Mucosa of rectum (tissue), 2 donors: ENCODE data around the gene EIF2B5.
"Not testable (repeated sequence)": the region's sequence is repeated elsewhere in the genome, so short reads cannot be mapped to it uniquely, and the experiment has no call there.

ENCODE experiments used
- H3K27ac ChIP-seq, 2 donors: one replicate each; pipeline ENCODE4 v1.7.0; 2013; ENCODE audit warnings: inconsistent platforms in 2 of 2, low read depth in 2 of 2, low read length in 2 of 2
- H3K27me3 ChIP-seq, 2 donors: one replicate each; pipeline ENCODE4 v1.7.0; 2013; ENCODE audit warnings: low read length in 2 of 2; ENCODE audit not compliant: control insufficient read depth in 2 of 2, insufficient read depth in 2 of 2
- H3K36me3 ChIP-seq, 2 donors: one replicate each; pipeline ENCODE4 v1.7.0; 2013; ENCODE audit warnings: low read length in 2 of 2; ENCODE audit not compliant: control insufficient read depth in 2 of 2, insufficient read depth in 2 of 2
- H3K4me1 ChIP-seq, 2 donors: one replicate each; pipeline ENCODE4 v1.7.0; 2013; ENCODE audit warnings: low read length in 2 of 2, mild to moderate bottlenecking in 1 of 2; ENCODE audit not compliant: control insufficient read depth in 2 of 2, insufficient read depth in 2 of 2
- H3K4me3 ChIP-seq, 2 donors: one replicate each; pipeline ENCODE4 v1.7.0; 2013; ENCODE audit warnings: low read length in 2 of 2
- H3K9ac ChIP-seq, 2 donors: one replicate each; pipeline ENCODE4 v1.7.0; 2013; ENCODE audit warnings: low read length in 2 of 2, low read depth in 1 of 2, mild to moderate bottlenecking in 1 of 2
- H3K9me3 ChIP-seq, 2 donors: one replicate each; pipeline ENCODE4 v1.7.0; 2013; ENCODE audit warnings: low read length in 2 of 2; ENCODE audit not compliant: control insufficient read depth in 2 of 2
- donor health status: healthy.
- donor health status: Normal muscosa, but diverticular disease.

EIF2B5 gene

DNA sequence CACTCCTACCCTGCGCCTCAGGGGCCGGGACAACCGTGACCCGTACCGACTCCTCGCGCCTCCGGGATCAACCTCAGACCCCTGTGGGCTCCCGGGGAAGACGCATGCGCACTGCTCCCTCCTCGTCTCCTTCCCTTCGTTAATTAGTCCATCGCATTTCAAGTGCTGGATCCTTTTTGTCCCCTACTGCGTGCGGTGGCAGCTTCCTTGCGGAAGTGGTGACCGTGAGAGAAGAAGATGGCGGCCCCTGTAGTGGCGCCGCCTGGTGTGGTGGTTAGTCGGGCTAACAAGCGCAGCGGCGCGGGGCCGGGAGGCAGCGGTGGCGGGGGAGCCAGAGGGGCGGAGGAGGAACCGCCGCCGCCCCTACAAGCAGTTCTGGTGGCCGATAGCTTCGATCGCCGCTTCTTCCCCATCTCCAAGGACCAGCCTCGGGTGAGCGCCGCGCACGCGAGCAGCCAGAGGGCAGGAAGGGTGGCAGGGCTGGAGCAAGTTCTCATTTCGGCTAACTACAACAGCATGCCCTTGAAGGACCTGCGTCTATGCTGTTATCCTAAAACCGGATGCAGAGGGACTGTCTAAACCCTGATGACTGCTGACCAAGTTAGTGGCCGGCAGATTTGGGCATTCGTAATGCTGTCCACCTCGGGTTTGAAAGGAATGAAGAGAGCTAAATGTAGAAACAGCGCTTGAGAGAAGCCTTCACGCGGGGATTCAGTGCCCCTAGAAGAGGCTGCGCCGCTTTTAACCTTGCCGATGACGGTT lies at the start of gene EIF2B5:
Gene EIF2B5, plus strand, starts transcription at position 210 of the 762 bp plus-strand sequence. Its CDS starts 28 bp downstream, at position 238.
- Histone ChIP-seq H3K27me3 (no peaks in the 10 kb centered on the region), H3K9me3 (no peaks in the 10 kb centered on the region), H3K36me3 (peaks cover 11 to 13% of the 10 kb centered on the region in 2 donors), H3K4me3 (peak within 1 kb of the TSS; percentile 92 to 95), H3K4me1 (peaks cover 15 to 21% of the 10 kb centered on the region in 2 donors), H3K27ac (peak within 1 kb of the TSS; percentile 85 to 89), H3K9ac (peak within 1 kb of the TSS; percentile 87 to 92)

DNA sequence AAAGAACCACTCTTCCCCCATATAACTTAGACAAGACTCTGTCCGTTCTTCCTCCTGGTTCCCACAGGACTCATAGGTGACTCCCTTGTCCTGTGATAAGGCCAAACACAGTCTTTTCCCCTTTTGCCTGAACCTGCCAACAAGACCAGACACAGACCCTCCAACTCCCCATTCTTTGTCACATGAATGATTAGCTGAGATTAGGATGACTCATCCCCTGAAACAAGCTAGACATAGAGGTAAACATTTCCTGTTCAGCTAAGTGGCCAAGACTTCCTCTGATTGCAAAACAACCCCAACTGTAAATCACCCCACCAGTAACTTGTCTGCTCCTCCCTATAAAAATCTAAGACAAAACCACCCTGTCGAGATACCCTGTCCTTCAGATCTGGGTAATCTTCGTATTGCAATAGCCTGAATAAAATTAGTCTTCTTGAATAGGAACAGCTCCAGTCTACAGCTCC lies 49.7 kb upstream of the EIF2B5 start:
- Histone ChIP-seq H3K4me1 (no peaks in the 10 kb centered on the region), H3K27me3 (no peaks in the 10 kb centered on the region), H3K36me3 (no peaks in the 10 kb centered on the region), H3K9me3 (no peaks in the 10 kb centered on the region), H3K27ac (no peak overlapping the region), H3K4me3 (no peak overlapping the region), H3K9ac (no peak overlapping the region)

DNA sequence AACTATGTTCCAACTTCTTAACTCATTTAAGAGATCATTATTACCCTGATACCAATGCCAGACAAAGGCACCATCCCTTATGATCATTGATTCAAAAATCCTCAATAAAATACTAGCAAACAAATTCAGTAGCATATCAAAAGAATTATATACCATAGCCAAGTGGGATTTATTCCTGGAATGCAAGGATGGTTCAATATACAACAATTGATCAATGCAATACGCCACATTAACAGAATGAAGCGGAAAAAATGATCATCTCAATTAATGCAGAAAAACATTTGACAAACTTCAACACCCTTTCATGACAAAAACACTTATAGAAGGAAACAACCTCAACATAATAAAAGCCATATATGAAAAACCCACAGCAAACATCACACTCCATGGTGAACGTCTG lies 43.0 kb upstream of the EIF2B5 start:
- Histone ChIP-seq H3K36me3 (no peaks in the 10 kb centered on the region), H3K9ac (no peak overlapping the region), H3K4me3 (no peak overlapping the region)

DNA sequence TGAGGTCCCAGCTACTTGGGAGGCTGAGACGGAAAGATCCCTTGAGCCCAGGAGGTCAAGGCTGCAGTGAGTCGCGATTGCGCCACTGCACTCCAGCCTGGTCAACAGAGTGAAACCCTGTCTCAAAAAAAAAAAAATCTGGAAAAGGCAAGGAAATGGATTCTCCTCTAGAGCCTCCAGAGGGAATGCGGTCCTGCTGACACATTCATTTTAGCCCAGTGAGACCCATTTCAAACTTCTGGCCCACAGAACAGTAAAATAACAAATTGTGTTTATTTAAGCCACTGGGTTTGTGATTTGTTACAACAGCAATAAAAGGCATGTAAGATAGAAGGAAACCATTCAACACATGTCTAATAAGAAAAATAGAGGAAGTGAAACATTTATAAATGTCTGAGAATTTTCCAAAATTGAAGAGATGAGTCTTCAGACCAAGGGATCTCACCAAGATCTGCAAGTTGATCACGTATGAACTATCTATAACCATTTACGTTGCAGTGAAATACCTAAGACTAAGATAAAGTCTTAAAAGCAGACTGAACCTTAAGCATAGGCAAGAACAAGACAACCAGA lies 38.3 kb upstream of the EIF2B5 start, which contains the start of gene HTR3E:
Gene HTR3E, plus strand, starts transcription at position 254 of the 573 bp plus-strand sequence. CDS start 466 bp downstream, outside the sequence.
- H3K27ac ChIP-seq, result no peak within 1 kb of the TSS
- H3K4me1 ChIP-seq, result no peaks in the 10 kb centered on the region
- no peak within 1 kb of the TSS for H3K9ac ChIP-seq
- H3K36me3 ChIP-seq, result no peaks in the 10 kb centered on the region
- H3K9me3 ChIP-seq, result peaks cover 0 to 2% of the 10 kb centered on the region in 2 donors
- no peak within 1 kb of the TSS for H3K4me3 ChIP-seq
- no peaks in the 10 kb centered on the region for H3K27me3 ChIP-seq

More for the DNA sequence above, 43.0 kb upstream of the EIF2B5 start:
- no peaks in the 10 kb centered on the region for H3K27me3 ChIP-seq
- peaks cover 2 to 3% of the 10 kb centered on the region in 2 donors for H3K9me3 ChIP-seq
- no peaks in the 10 kb centered on the region for H3K4me1 ChIP-seq
- H3K27ac ChIP-seq, result no peak overlapping the region

DNA sequence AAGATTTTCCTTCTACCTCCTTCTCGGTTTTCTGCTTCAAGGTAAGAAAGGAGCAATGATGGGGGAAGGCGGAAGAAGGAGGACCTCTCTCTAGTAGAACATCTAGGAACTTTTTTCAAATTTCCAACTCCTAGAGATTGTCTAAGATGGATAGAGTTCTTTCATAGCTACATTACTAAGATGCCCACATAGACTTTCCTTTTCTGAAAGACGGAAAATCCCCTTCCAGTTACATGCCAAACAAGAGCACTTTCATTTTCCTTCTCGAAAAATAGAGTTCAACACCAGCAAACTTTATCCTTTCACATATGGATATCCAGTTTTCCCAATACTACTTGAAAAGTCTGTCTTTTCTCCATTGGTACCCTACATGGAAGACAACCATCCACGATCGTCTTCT lies 37.6 kb upstream of the EIF2B5 start:
- Histone ChIP-seq H3K36me3 (no peaks in the 10 kb centered on the region), H3K4me3 (no peak overlapping the region)

DNA sequence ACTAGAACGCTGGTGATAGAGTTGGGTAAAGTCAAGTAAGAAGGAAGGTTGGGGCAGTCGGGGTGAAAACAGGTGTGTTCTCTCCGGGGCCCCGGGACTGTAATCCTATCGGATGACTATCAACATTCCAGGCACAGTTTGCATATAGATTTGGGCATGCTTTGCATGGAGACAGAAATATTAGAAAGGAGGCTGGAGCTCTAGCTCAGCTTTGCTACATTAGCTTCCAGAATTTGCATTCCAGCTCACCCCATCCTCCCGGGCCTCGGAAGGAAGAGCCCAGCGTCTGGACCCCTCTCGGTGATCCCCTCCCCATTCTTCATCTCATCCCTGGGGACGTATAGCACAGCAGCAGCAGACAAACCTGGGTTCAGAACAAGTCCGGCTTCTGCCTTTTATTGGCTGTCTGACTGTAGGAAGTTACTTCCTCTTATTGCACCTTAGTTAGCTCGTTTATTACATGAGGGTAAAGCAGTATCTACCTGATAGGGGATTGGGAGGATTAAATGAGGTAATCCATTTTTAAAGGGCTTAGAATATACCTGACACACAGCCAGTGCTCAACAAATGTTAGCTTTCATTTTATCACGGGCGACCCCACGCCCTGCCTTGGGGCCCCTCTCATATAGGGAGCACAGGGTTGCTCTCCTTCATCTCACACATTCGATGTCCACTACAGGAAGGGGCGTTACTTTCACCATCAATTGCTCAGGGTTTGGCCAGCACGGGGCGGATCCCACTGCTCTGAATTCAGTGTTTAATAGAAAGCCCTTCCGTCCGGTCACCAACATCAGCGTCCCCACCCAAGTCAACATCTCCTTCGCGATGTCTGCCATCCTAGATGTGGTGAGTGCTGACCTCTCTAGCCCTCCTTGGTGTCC lies 35.1 kb upstream of the EIF2B5 start:
- Histone ChIP-seq H3K4me3 (no peak overlapping the region), H3K4me1 (no peaks in the 10 kb centered on the region), H3K9me3 (no peaks in the 10 kb centered on the region), H3K27me3 (no peaks in the 10 kb centered on the region), H3K36me3 (no peaks in the 10 kb centered on the region), H3K27ac (no peak overlapping the region), H3K9ac (no peak overlapping the region)

More for the DNA sequence above, 37.6 kb upstream of the EIF2B5 start:
- no peak overlapping the region for H3K27ac ChIP-seq
- no peak overlapping the region for H3K9ac ChIP-seq
- H3K4me1 ChIP-seq, result no peaks in the 10 kb centered on the region
- H3K27me3 ChIP-seq, result no peaks in the 10 kb centered on the region
- H3K9me3 ChIP-seq, result no peaks in the 10 kb centered on the region

DNA sequence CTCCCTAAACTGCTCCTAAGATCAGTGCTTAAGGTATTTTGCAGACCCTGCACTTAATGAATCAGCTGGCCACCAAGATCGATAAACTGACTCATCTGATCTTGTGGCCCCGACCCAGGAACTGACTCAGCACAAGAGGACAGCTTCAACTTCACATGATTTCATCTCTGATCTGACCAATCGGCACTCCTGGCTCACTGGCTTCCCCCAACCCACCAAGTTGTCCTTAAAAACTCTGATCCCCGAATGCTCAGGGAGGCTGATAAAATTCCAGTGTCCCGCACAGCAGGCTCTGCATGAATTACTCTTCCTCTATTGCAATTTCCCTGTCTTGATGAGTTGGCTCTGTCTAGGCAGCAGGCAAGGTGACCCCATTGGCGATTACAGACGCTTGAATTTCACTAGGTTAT lies 24.8 kb upstream of the EIF2B5 start:
- no peaks in the 10 kb centered on the region for H3K36me3 ChIP-seq
- no peaks in the 10 kb centered on the region for H3K4me1 ChIP-seq
- no peak overlapping the region for H3K4me3 ChIP-seq
- H3K27me3 ChIP-seq, result no peaks in the 10 kb centered on the region
- no peaks in the 10 kb centered on the region for H3K9me3 ChIP-seq
- no peak overlapping the region for H3K9ac ChIP-seq
- H3K27ac ChIP-seq, result no peak overlapping the region

DNA sequence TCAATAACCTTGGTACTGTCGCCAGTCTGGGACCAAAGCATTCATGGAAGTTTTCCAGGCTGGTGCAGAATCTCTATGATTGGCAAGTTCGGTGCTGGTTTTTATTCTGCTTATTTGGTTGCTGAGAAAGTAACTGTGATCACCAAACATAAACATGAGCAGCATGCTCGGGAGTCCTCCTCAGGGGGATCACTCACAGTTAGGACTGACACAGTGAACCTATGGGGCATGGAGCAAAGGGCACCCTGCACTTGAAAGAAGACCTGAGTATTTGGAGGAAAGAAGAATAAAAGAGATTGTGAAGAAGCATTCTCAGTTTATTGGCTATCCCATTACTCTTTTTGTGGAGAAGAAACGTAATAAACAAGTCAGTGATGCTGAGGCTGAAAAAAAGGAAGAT lies 19.1 kb upstream of the EIF2B5 start:
- no peak overlapping the region for H3K27ac ChIP-seq
- H3K27me3 ChIP-seq, result no peaks in the 10 kb centered on the region
- H3K36me3 ChIP-seq, result no peaks in the 10 kb centered on the region
- H3K9ac ChIP-seq, result no peak overlapping the region
- H3K4me1 ChIP-seq, result no peaks in the 10 kb centered on the region
- no peaks in the 10 kb centered on the region for H3K9me3 ChIP-seq
- H3K4me3 ChIP-seq, result no peak overlapping the region

DNA sequence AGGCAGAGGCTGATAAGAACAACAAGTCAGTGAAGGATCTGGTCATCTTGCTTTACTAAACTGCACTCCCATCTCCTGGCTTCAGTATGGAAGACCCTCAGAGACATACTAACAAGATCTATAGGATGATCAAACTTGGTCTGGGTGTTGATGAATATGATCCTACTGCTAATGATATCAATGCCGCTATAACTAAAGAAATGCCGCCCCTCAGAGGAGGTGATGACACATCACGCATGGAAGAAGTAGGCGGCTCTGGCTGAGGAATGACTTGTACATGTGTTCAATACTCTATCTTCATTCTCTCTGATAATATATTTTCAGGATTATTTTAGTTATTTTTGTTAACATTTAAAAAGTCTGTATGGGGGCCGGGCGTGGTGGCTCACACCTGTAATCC lies 17.5 kb upstream of the EIF2B5 start:
- H3K4me1 ChIP-seq, result no peaks in the 10 kb centered on the region
- H3K27me3 ChIP-seq, result no peaks in the 10 kb centered on the region
- no peak overlapping the region for H3K9ac ChIP-seq
- no peaks in the 10 kb centered on the region for H3K9me3 ChIP-seq
- H3K27ac ChIP-seq, result no peak overlapping the region
- no peaks in the 10 kb centered on the region for H3K36me3 ChIP-seq
- no peak overlapping the region for H3K4me3 ChIP-seq

DNA sequence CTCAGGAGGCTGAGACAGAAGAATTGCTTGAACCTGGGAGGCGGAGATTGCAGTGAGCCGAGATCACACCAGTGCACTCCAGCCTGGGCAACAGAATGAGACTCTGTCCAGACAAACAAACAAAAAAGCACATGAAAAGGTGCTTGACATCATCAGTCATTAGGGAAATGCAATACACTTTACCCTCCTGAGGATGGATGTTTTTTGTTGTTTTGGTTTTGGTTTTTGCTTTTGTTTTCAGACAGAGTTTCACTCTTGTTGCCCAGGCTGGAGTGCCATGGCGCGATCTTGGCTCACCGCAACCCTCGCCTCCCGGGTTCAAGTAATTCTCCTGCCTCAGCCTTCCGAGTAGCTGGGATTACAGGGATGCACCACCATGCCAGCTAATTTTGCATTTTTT lies 14.1 kb upstream of the EIF2B5 start:
- not testable (repeated sequence) for H3K27me3 ChIP-seq, H3K9ac ChIP-seq, H3K9me3 ChIP-seq, H3K27ac ChIP-seq, H3K36me3 ChIP-seq, H3K4me1 ChIP-seq, H3K4me3 ChIP-seq
